Astrocyte of the spinal cord (primary cell): ENCODE data around the gene RMC1.
"Not testable (repeated sequence)": the region's sequence is repeated elsewhere in the genome, so short reads cannot be mapped to it uniquely, and the experiment has no call there.

Experiments used
- DNase-seq: peaks from one replicate; pipeline ENCODE4 v3.0.0; 2011; ENCODE audit warnings: low read depth, low spot score
- H3K4me3 ChIP-seq: 2 replicates; pipeline ENCODE4 v1.5.1; 2011; ENCODE audit warnings: low read depth, mild to moderate bottlenecking, low read length, moderate library complexity
- CTCF ChIP-seq: IDR thresholded peaks from 2 replicates; pipeline ENCODE4 v1.5.1; 2012; ENCODE audit warnings: low read depth, mild to moderate bottlenecking, low read length, inconsistent platforms
- in situ Hi-C: cut with HindIII; loops from 2 replicates; pipeline ENCODE4 v1.10.0; 2017; ENCODE audit warnings: low sequenced_read_pairs

Gene RMC1

GRCh38 chr18:23506393-23506792 lies 3.1 kb downstream of the RMC1 start:
- no peak overlapping the region for H3K4me3 ChIP-seq
- no peak for DNase-seq
- in situ Hi-C loops: no loop called here
- TF ChIP-seq CTCF: no peak

GRCh38 chr18:23510923-23511322 lies 7.6 kb downstream of the RMC1 start:
- DNase-seq, H3K4me3 ChIP-seq, in situ Hi-C loops: not testable (repeated sequence)

GRCh38 chr18:23512216-23512615 lies 8.9 kb downstream of the RMC1 start:
- H3K4me3 ChIP-seq, DNase-seq, in situ Hi-C loops: not testable (repeated sequence)

- in situ Hi-C loops: no loop called here
- no peak for DNase-seq
Observed at GRCh38 chr18:23512641-23513040, 9.3 kb downstream of the RMC1 start.

GRCh38 chr18:23515911-23516546 lies 12.7 kb downstream of the RMC1 start:
- H3K4me3 ChIP-seq: no peak overlapping the region
- DNase-seq: peak; percentile 67
- TF ChIP-seq CTCF: peak; percentile 97
- in situ Hi-C loops: no loop called here

More at GRCh38 chr18:23512641-23513040, 9.3 kb downstream of the RMC1 start:
- no peak overlapping the region for H3K4me3 ChIP-seq
- no peak for TF ChIP-seq CTCF

GRCh38 chr18:23519734-23520133 lies 16.4 kb downstream of the RMC1 start:
- DNase-seq: no peak
- no peak for TF ChIP-seq CTCF
- no peak overlapping the region for H3K4me3 ChIP-seq
- in situ Hi-C loops: no loop called here

GRCh38 chr18:23521271-23521670 lies 18.0 kb downstream of the RMC1 start:
- in situ Hi-C loops: no loop called here
- TF ChIP-seq CTCF: no peak
- no peak overlapping the region for H3K4me3 ChIP-seq
- no peak for DNase-seq

GRCh38 chr18:23521907-23522306 lies 18.6 kb downstream of the RMC1 start:
- TF ChIP-seq CTCF: no peak
- no peak overlapping the region for H3K4me3 ChIP-seq
- in situ Hi-C loops: no loop called here
- no peak for DNase-seq
